NT2/D1 (cell line): ENCODE data around the gene LY86.

ENCODE experiments used
- DNase-seq: peaks from one replicate; pipeline ENCODE4 v3.0.0-alpha.2; 2011; ENCODE audit warnings: low read depth, low spot score
- H3K27me3 ChIP-seq: 2 replicates; pipeline ENCODE4 v1.6.0; 2011; ENCODE audit warnings: mild to moderate bottlenecking; ENCODE audit not compliant: insufficient read length, insufficient read depth
- H3K36me3 ChIP-seq: 2 replicates; pipeline ENCODE4 v1.6.1; 2011; ENCODE audit warnings: mild to moderate bottlenecking, low read length, mixed read lengths; ENCODE audit not compliant: insufficient read depth, insufficient read length
- H3K4me1 ChIP-seq: 2 replicates; pipeline ENCODE4 v1.5.1; 2011; ENCODE audit not compliant: insufficient read depth, insufficient read length
- H3K4me3 ChIP-seq: 2 replicates; pipeline ENCODE4 v1.5.1; 2011; ENCODE audit warnings: low read depth; ENCODE audit not compliant: insufficient read length
- H3K9ac ChIP-seq: 2 replicates; pipeline ENCODE4 v1.6.0; 2011; ENCODE audit warnings: low read depth; ENCODE audit not compliant: insufficient read length
- H3K9me3 ChIP-seq: 2 replicates; pipeline ENCODE4 v1.5.1; 2011; ENCODE audit warnings: mild to moderate bottlenecking, low read length; ENCODE audit not compliant: insufficient read depth
- SUZ12 ChIP-seq: IDR thresholded peaks from 2 replicates; pipeline ENCODE4 v1.6.1; 2011; ENCODE audit not compliant: insufficient read length, insufficient read depth; ENCODE audit errors: extremely low read depth
- YY1 ChIP-seq: IDR thresholded peaks from 2 replicates; pipeline ENCODE4 v1.6.1; 2011; ENCODE audit not compliant: insufficient read length, insufficient read depth
- ZNF274 ChIP-seq: IDR thresholded peaks from 2 replicates; pipeline ENCODE4 v1.6.1; 2011; ENCODE audit warnings: mild to moderate bottlenecking, low read depth, low read length

Gene LY86

DNA sequence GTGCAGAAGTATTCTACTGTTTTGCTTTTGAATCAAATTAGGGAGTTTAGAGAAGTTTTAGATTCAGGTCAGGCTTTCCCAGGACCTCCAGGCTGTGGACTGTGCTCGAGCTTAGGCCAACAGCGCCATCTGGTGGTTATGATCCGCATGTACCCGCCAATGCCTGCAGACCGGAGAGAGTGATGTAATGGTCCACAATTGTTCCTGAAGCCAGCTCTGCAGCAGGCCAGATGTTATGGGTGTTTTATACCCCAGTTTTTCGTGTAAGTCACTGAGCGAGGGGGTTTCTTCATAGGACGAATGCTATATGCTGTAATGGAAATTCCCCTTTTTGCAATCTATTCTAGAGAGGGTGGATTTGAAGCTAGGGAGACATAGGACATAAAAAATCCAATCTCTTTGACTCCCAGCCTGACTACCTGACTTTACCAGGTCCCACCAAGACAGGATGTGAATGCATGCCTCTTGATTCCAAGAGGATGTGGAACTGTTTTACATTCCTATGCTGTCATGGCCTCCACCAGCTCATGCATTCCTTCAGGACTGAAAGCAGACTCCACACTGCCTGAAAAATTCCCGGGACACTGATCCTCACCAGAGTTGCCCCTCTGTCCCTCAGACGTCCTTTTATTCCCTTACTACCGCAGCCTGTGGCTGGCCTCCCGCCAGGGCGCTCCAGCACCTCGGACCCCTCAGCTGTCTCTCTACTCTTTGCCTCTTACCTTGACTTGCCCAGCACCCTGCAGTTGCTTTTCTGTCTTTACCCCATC is 41.2 kb upstream of the LY86 start:
- TF ChIP-seq ZNF274 (no peak), SUZ12 (no peak), YY1 (no peak)
- no peaks in the 10 kb centered on the region for H3K36me3 ChIP-seq
- H3K9ac ChIP-seq, result peak overlapping the region; percentile 72
- no peaks in the 10 kb centered on the region; the same call in 1 of the 2 replicates for H3K9me3 ChIP-seq
- peaks cover 2% of the 10 kb centered on the region for H3K4me1 ChIP-seq
- peak; percentile 74 for DNase-seq
- H3K4me3 ChIP-seq, result peak overlapping the region; percentile 56
- H3K27me3 ChIP-seq, result peaks cover 16% of the 10 kb centered on the region

GRCh38 chr6:6556161-6556737 is 32.3 kb upstream of the LY86 start:
- no peaks in the 10 kb centered on the region for H3K27me3 ChIP-seq
- TF ChIP-seq ZNF274, result no peak
- no peak for TF ChIP-seq YY1
- no peak for TF ChIP-seq SUZ12
- no peaks in the 10 kb centered on the region for H3K36me3 ChIP-seq
- no peak overlapping the region for H3K4me3 ChIP-seq
- no peak overlapping the region for H3K9ac ChIP-seq
- no peaks in the 10 kb centered on the region for H3K4me1 ChIP-seq
- no peaks in the 10 kb centered on the region for H3K9me3 ChIP-seq
- no peak for DNase-seq

GRCh38 chr6:6556738-6557503 is 31.6 kb upstream of the LY86 start:
- TF ChIP-seq SUZ12, result no peak
- TF ChIP-seq YY1, result no peak
- TF ChIP-seq ZNF274, result no peak
- Histone ChIP-seq H3K9ac (no peak overlapping the region), H3K4me3 (no peak overlapping the region), H3K27me3 (no peaks in the 10 kb centered on the region), H3K9me3 (no peaks in the 10 kb centered on the region), H3K4me1 (no peaks in the 10 kb centered on the region), H3K36me3 (no peaks in the 10 kb centered on the region)
- DNase-seq, result peak; percentile 51

DNA sequence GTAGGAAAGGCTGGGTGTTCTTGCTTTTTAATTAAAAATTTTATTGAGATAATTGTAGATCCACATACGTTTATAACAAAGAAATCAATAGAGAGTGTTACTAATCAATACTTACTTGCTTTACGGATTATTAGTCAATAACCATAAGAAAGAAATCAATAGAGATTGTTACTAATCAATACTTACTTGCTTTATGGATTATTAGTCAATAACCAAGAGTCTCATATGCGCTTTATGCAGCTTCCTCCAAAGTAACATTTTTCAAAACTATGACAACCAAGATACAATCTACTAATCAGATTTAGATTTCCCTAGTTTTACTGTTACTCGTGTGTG is 31.0 kb upstream of the LY86 start:
- Histone ChIP-seq H3K4me3 (no peak overlapping the region), H3K4me1 (no peaks in the 10 kb centered on the region), H3K36me3 (no peaks in the 10 kb centered on the region), H3K9ac (no peak overlapping the region), H3K9me3 (no peaks in the 10 kb centered on the region), H3K27me3 (no peaks in the 10 kb centered on the region)
- TF ChIP-seq YY1 (no peak), SUZ12 (no peak), ZNF274 (no peak)
- no peak for DNase-seq

DNA sequence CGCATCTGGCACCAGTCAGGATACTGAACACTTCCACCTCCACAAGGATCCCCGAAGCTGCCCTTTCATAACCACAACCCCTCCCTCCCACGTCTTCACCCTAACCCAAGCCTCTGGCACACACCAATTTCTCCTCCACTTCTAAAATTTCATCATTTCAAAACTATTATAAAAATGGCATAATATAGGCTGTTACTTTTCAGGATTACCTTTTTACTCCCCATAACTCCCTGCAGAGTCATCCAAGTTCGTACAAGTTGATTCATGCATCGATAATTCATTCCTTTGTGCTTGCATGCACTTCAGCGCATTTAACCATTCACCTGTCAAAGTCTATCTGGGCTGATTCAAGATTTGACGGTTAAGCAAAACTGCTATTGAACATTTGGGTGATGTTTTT is 30.6 kb upstream of the LY86 start:
- 0 out of 2 replicates have a peak, but pooled peaks cover under 1% of the 10 kb centered on the region for H3K9me3 ChIP-seq
- H3K36me3 ChIP-seq, result no peaks in the 10 kb centered on the region
- no peak overlapping the region for H3K9ac ChIP-seq
- TF ChIP-seq ZNF274 (no peak), YY1 (no peak), SUZ12 (no peak)
- DNase-seq, result no peak
- H3K4me3 ChIP-seq, result no peak overlapping the region
- no peaks in the 10 kb centered on the region for H3K4me1 ChIP-seq
- no peaks in the 10 kb centered on the region for H3K27me3 ChIP-seq

GRCh38 chr6:6559994-6560570 is 28.4 kb upstream of the LY86 start:
- Histone ChIP-seq H3K9ac (no peak overlapping the region), H3K27me3 (no peaks in the 10 kb centered on the region), H3K36me3 (no peaks in the 10 kb centered on the region), H3K4me1 (no peaks in the 10 kb centered on the region), H3K4me3 (no peak overlapping the region), H3K9me3 (peaks cover 10% of the 10 kb centered on the region; the same call in 1 of the 2 replicates)
- no peak for TF ChIP-seq ZNF274
- no peak for TF ChIP-seq SUZ12
- no peak for TF ChIP-seq YY1
- no peak for DNase-seq

GRCh38 chr6:6560909-6561308 is 27.6 kb upstream of the LY86 start:
- Histone ChIP-seq H3K9ac (no peak overlapping the region), H3K4me1 (no peaks in the 10 kb centered on the region), H3K4me3 (no peak overlapping the region), H3K27me3 (no peaks in the 10 kb centered on the region), H3K9me3 (peaks cover 10% of the 10 kb centered on the region; the same call in 1 of the 2 replicates), H3K36me3 (no peaks in the 10 kb centered on the region)
- TF ChIP-seq SUZ12 (no peak), ZNF274 (no peak), YY1 (no peak)
- no peak for DNase-seq
